ENCODE results near the gene GLIPR2.

GLIPR2 gene

GRCh38 chr9:36207546-36208012 lies 71.0 kb downstream of the GLIPR2 start:
- DNase-seq, result no peak

- DNase-seq, result no peak
Observed at GRCh38 chr9:36208521-36209253, 72.2 kb downstream of the GLIPR2 start.

- no peak for DNase-seq
Observed at GRCh38 chr9:36210722-36211121, 74.2 kb downstream of the GLIPR2 start.

- no peak for DNase-seq
Observed at GRCh38 chr9:36211510-36211909, 75.0 kb downstream of the GLIPR2 start.

GRCh38 chr9:36213387-36213786 lies 76.9 kb downstream of the GLIPR2 start:
- no peak for DNase-seq
